Measurements from ENCODE around the gene TRIM24. TPM values are rescaled to one million over a fixed set of nuclear protein-coding genes. Genes with fewer than 3 reads are reported as not detected.

Gene TRIM24
- total and polyA plus RNA-seq, 8 donors: 22.4 to 81.2 (median 69.9) TPM

- Histone ChIP-seq H3K9me3 (no peaks in the 10 kb centered on the region), H3K27ac (no peak overlapping the region), H3K36me3 (no peaks in the 10 kb centered on the region), H3K4me1 (peaks cover 0 to 42% of the 10 kb centered on the region in 2 donors), H3K27me3 (no peaks in the 10 kb centered on the region), H3K4me3 (no peak overlapping the region)
- TF ChIP-seq, protein P1, sequence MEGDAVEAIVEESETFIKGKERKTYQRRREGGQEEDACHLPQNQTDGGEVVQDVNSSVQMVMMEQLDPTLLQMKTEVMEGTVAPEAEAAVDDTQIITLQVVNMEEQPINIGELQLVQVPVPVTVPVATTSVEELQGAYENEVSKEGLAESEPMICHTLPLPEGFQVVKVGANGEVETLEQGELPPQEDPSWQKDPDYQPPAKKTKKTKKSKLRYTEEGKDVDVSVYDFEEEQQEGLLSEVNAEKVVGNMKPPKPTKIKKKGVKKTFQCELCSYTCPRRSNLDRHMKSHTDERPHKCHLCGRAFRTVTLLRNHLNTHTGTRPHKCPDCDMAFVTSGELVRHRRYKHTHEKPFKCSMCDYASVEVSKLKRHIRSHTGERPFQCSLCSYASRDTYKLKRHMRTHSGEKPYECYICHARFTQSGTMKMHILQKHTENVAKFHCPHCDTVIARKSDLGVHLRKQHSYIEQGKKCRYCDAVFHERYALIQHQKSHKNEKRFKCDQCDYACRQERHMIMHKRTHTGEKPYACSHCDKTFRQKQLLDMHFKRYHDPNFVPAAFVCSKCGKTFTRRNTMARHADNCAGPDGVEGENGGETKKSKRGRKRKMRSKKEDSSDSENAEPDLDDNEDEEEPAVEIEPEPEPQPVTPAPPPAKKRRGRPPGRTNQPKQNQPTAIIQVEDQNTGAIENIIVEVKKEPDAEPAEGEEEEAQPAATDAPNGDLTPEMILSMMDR (IDR thresholded peaks at IDR 0.05): no peak
- ATAC-seq (no peak), DNase-seq (no peak)
- intact Hi-C loops (cut with DNase I): no loop called here
These were observed 10.5 kb downstream of the TRIM24 start for GRCh38 chr7:138470391-138471157.

DNA sequence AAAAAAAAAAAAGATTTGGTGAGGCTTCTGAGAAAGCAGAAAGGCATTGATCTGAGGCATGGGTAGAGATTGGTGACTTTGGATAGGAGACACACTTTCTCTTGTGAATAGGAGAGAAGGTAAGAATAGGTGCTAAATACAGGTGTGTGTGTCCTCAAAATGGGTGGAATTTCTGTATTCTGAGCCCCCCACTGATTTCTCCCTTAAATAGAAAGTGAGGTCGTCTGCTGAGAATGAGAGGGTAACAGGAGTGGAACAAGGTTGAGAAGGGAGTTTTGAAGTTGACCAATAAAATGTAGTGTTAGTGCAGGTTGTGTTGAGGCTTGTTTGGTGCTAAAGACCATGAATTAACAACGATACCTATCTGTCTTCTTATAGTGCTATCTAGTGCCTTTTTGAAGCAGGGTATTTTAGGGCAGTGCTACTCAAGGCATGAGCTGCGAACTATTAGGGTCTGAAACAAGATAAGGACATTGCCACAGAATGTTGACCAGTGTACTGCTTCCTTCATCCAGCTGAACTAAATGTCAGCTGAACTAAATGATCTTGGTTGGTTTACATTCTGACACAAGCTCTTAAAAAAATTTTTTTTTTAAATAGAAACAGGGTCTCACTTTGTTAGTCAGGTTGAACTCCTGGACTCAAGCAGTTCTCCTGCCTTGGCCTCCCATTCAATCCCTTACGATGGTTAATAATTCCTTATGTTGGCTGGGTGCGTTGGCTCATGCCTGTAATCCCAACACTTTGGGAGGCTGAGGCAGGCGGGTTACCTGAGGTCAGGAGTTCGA lies 12.4 kb downstream of the TRIM24 start:
- Histone ChIP-seq H3K36me3 (no peaks in the 10 kb centered on the region), H3K27me3 (no peaks in the 10 kb centered on the region), H3K9me3 (no peaks in the 10 kb centered on the region), H3K27ac (no peak overlapping the region), H3K4me3 (no peak overlapping the region), H3K4me1 (peaks cover 0 to 51% of the 10 kb centered on the region in 2 donors)
- TF ChIP-seq, protein P1 (IDR thresholded peaks at IDR 0.05): no peak
- DNase-seq (no peak), ATAC-seq (no peak)
- intact Hi-C loops (cut with DNase I): no loop called here

GRCh38 chr7:138475377-138475776 lies 15.3 kb downstream of the TRIM24 start:
- Histone ChIP-seq H3K4me3 (no peak overlapping the region), H3K4me1 (peaks cover 0 to 53% of the 10 kb centered on the region in 2 donors), H3K27me3 (no peaks in the 10 kb centered on the region), H3K27ac (no peak overlapping the region), H3K9me3 (no peaks in the 10 kb centered on the region), H3K36me3 (no peaks in the 10 kb centered on the region)
- intact Hi-C loops (cut with DNase I): no loop called here
- DNase-seq (no peak), ATAC-seq (no peak)
- TF ChIP-seq, protein P1 (IDR thresholded peaks at IDR 0.05): no peak

DNA sequence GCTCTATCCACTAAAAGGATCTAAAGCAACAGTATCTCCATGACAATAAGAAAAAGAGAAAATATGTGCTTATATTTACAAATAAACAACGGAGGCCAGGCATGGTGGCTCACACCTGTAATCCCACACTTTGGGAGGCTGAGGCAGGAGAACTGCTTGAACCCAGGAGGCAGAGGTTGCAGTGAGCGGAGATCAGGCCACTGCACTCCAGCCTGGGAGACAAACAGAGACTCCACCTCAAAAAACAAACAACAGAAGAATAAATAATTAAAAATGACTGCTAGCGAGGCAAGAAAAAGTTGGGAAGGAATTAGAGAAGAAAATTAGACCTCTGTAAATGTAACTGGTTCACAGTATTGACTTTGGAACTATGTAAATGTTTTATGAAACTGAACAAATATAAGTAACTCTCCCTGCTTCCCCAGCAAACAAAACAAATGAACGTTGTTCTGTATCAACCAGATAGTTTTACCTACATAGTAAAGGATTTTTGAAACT lies 17.1 kb downstream of the TRIM24 start:
- Histone ChIP-seq H3K4me1 (peaks cover 0 to 43% of the 10 kb centered on the region in 2 donors), H3K27me3 (no peaks in the 10 kb centered on the region), H3K27ac (peak overlapping the region in 1 of 2 donors; percentile 29), H3K4me3 (no peak overlapping the region), H3K36me3 (no peaks in the 10 kb centered on the region), H3K9me3 (no peaks in the 10 kb centered on the region)
- TF ChIP-seq, protein P1 (IDR thresholded peaks at IDR 0.05): no peak
- DNase-seq: no peak
- ATAC-seq: peak; percentile 56
- intact Hi-C loops (cut with DNase I): no loop called here

GRCh38 chr7:138477581-138477980 lies 17.5 kb downstream of the TRIM24 start:
- DNase-seq (no peak), ATAC-seq (no peak)
- Histone ChIP-seq H3K27me3 (no peaks in the 10 kb centered on the region), H3K4me3 (no peak overlapping the region), H3K9me3 (no peaks in the 10 kb centered on the region), H3K27ac (peak overlapping the region in 1 of 2 donors; percentile 29), H3K36me3 (no peaks in the 10 kb centered on the region), H3K4me1 (peaks cover 0 to 43% of the 10 kb centered on the region in 2 donors)
- TF ChIP-seq, protein P1 (IDR thresholded peaks at IDR 0.05): no peak
- intact Hi-C loops (cut with DNase I): no loop called here

Data from left lung (tissue), 10 donors.